IMR-90 (cell line): ENCODE results near the gene IFT43.

Experiments used
- CHD1 ChIP-seq: IDR thresholded peaks from 2 replicates; pipeline ENCODE4 v1.6.1; 2012; ENCODE audit warnings: low read depth, low read length, improper control_type of control experiment
- CTCF ChIP-seq: conservative IDR thresholded peaks from 2 replicates; pipeline ENCODE4 v1.5.1; 2012; ENCODE audit warnings: mild to moderate bottlenecking, low read depth, low read length, improper control_type of control experiment
- ELK1 ChIP-seq: fragments of 150-350 bp; IDR thresholded peaks from 2 replicates; pipeline ENCODE4 v1.6.1; 2016; ENCODE audit warnings: low read depth, mild to moderate bottlenecking, low read length, moderate library complexity, borderline replicate concordance
- POLR2A ChIP-seq: IDR thresholded peaks from 2 replicates; pipeline ENCODE4 v1.6.1; 2012; ENCODE audit warnings: mild to moderate bottlenecking, low read depth, low read length
- RCOR1 ChIP-seq: IDR thresholded peaks from 2 replicates; pipeline ENCODE4 v1.6.1; 2012; ENCODE audit warnings: mild to moderate bottlenecking, low read length, improper control_type of control experiment; ENCODE audit not compliant: insufficient replicate concordance
- SMC3 ChIP-seq: fragments of 150-350 bp; IDR thresholded peaks from 2 replicates; pipeline ENCODE4 v1.6.1; 2016; ENCODE audit warnings: low read depth, mild to moderate bottlenecking, antibody characterized with exemption, low read length, moderate library complexity
- USF2 ChIP-seq: fragments of 150-350 bp; IDR thresholded peaks from 2 replicates; pipeline ENCODE4 v1.6.1; 2017; ENCODE audit warnings: mild to moderate bottlenecking, antibody characterized with exemption, low read length, low read depth

GRCh38 chr14:75952489-75952888 lies 33.1 kb upstream of the IFT43 start:
- no peak for TF ChIP-seq CTCF
- TF ChIP-seq POLR2A = no peak
- no peak for TF ChIP-seq CHD1
- no peak for TF ChIP-seq USF2
- no peak for TF ChIP-seq SMC3
- TF ChIP-seq RCOR1 = no peak
- TF ChIP-seq ELK1 = no peak
